Right cardiac atrium (tissue), 5 donors: ENCODE measurements around the gene NUDT16. TPM values are rescaled to one million over a fixed set of nuclear protein-coding genes. Genes with fewer than 3 reads are reported as not detected.

Experiments used
- polyA plus RNA-seq: library from polyadenylated mRNA; stranded (reverse); fragments of 200-250 nt; gene quantifications from one replicate; pipeline ENCODE4 v1.2.3, GENCODE V29; 2013
- total RNA-seq, 4 donors: library from RNA; stranded (reverse); fragmentation: NEBNext Ultra II Directional; extraction: Animal tissue kit (Norgen Biotek cat#: 25700); gene quantifications; one replicate each; pipeline ENCODE4 v1.2.1, GENCODE V29; 2021
- donor health status: healthy with polysubstance abuse.
- donor health status: DM: no; HTN: yes; CAD: no.
- donor health status: DM: no; HTN: no; CAD: no.
- donor health status: DM: no; HTN: yes; CAD: no; lungs with severe emphysema.
- donor health status: DM: yes; HTN: yes; CAD: no.

Gene NUDT16
- total and polyA plus RNA-seq, 5 donors, result 22.5 to 35.4 (median 25.0) TPM

Other genes starting within 250 kb of the NUDT16 start
- 10 to 100 TPM; 46.9 to 52.1 (median 48.3) TPM for gene MRPL3, start 121.2 kb downstream of the NUDT16 start, total RNA-seq
- gene MRPL3, start 121.2 kb downstream of the NUDT16 start, polyA plus RNA-seq, result 60.3 TPM